Measurements from ENCODE around the gene SFXN3. TPM values are rescaled to one million over a fixed set of nuclear protein-coding genes. Genes with fewer than 3 reads are reported as not detected.

The SFXN3 gene
- total RNA-seq, 1 experiment from 2014 or later = 35.2 TPM

GRCh38 chr10:101027106-101027720 is 3.8 kb upstream of the SFXN3 start:
- intact Hi-C loops (cut with micrococcal nuclease; ENCODE audit: unreplicated experiment) = no loop called here
- POLR2A ChIA-PET (ENCODE audit: unreplicated experiment) = interaction anchor here (0.8 kb wide), 1 partner anchor 16 kb away, joined by 11 read pairs; no protein-coding TSS in a partner anchor
- no peaks in the 10 kb centered on the region for H4K20me1 ChIP-seq (ENCODE audit: insufficient read depth)
- CTCF ChIA-PET = interaction anchor here (1.0 kb wide), 1 partner anchor 9 kb away, joined by 7 read pairs; no protein-coding TSS in a partner anchor
- no peak for DNase-seq
- H3F3A ChIP-seq (ENCODE audit: insufficient read depth, low read depth) = peaks cover 3% of the 10 kb centered on the region; the same call in 1 of the 2 replicates
- no TSS peak for BruUV-seq (replicated peaks)
- no peaks in the 10 kb centered on the region for H3K9me3 ChIP-seq (ENCODE audit: insufficient read depth, low read depth)
- no peaks in the 10 kb centered on the region for H3K9me2 ChIP-seq (ENCODE audit: insufficient read depth)
- no peak overlapping the region for H2AFZ ChIP-seq
- no peaks in the 10 kb centered on the region for H3K79me2 ChIP-seq (ENCODE audit: low read depth)
- H3K4me2 ChIP-seq = no peak overlapping the region
- TF ChIP-seq EZH2 (IDR thresholded peaks at IDR 0.05; ENCODE audit: low read depth) = no peak
- no peak for TF ChIP-seq CTCF (conservative IDR thresholded peaks at IDR 0.05)
- H3K36me3 ChIP-seq (ENCODE audit: low read depth) = no peaks in the 10 kb centered on the region
- peaks cover 5% of the 10 kb centered on the region; the same call in 1 of the 2 replicates for H3K4me1 ChIP-seq (replicated peaks; ENCODE audit: insufficient read depth)
- no peak overlapping the region for H3K4me3 ChIP-seq
- no peaks in the 10 kb centered on the region for H3K27me3 ChIP-seq (ENCODE audit: insufficient read depth, low read depth)
- H3K27ac ChIP-seq = no peak overlapping the region

GRCh38 chr10:101028446-101029337 is 2.3 kb upstream of the SFXN3 start:
- Histone ChIP-seq H2AFZ (no peak overlapping the region), H3K27ac (no peak overlapping the region), H3K4me2 (no peak overlapping the region), H3K36me3 (ENCODE audit: low read depth) (no peaks in the 10 kb centered on the region), H3K9me3 (ENCODE audit: insufficient read depth, low read depth) (no peaks in the 10 kb centered on the region), H3K9me2 (ENCODE audit: insufficient read depth) (no peaks in the 10 kb centered on the region), H3K79me2 (ENCODE audit: low read depth) (no peaks in the 10 kb centered on the region), H3F3A (ENCODE audit: insufficient read depth, low read depth) (peaks cover 16% of the 10 kb centered on the region; the same call in 1 of the 2 replicates), H3K4me1 (replicated peaks; ENCODE audit: insufficient read depth) (peaks cover 15% of the 10 kb centered on the region), H3K27me3 (ENCODE audit: insufficient read depth, low read depth) (no peaks in the 10 kb centered on the region), H3K4me3 (no peak overlapping the region), H4K20me1 (ENCODE audit: insufficient read depth) (no peaks in the 10 kb centered on the region)
- TF ChIP-seq EZH2 (IDR thresholded peaks at IDR 0.05; ENCODE audit: low read depth) (no peak), CTCF (conservative IDR thresholded peaks at IDR 0.05) (no peak)
- POLR2A ChIA-PET (ENCODE audit: unreplicated experiment) = interaction anchor here (0.6 to 0.8 kb wide), 2 partner anchors 36 to 493 kb away, joined by 3 to 4 read pairs; partner anchors contain the start of gene HIF1AN
- BruUV-seq (replicated peaks) = no TSS peak
- peak in 1 of 2 experiments; percentile 33 for DNase-seq
- intact Hi-C loops (cut with micrococcal nuclease; ENCODE audit: unreplicated experiment) = no loop called here
- CTCF ChIA-PET = interaction anchor here (0.7 to 1.0 kb wide), 2 partner anchors 10 to 23 kb away, joined by 3 read pairs; no protein-coding TSS in a partner anchor

GRCh38 chr10:101029520-101030295 is 1.3 kb upstream of the SFXN3 start:
- ChIA-PET CTCF (no interaction called here), POLR2A (ENCODE audit: unreplicated experiment) (interaction anchor here (0.6 to 0.8 kb wide), 3 partner anchors 35 to 541 kb away, joined by 3 to 5 read pairs (median 4); partner anchors contain the start of gene HIF1AN)
- H3K9me3 ChIP-seq (ENCODE audit: insufficient read depth, low read depth) = no peaks in the 10 kb centered on the region
- no peaks in the 10 kb centered on the region for H3K36me3 ChIP-seq (ENCODE audit: low read depth)
- H3K4me1 ChIP-seq (replicated peaks; ENCODE audit: insufficient read depth) = peaks cover 15% of the 10 kb centered on the region
- H3F3A ChIP-seq (ENCODE audit: insufficient read depth, low read depth) = peaks cover 16% of the 10 kb centered on the region; the same call in 1 of the 2 replicates
- no peaks in the 10 kb centered on the region for H3K9me2 ChIP-seq (ENCODE audit: insufficient read depth)
- intact Hi-C loops (cut with micrococcal nuclease; ENCODE audit: unreplicated experiment) = loop anchor here (5.0 kb wide), 1 partner anchor 38 kb away; no protein-coding TSS in a partner anchor
- no peak overlapping the region for H2AFZ ChIP-seq
- no peaks in the 10 kb centered on the region for H3K27me3 ChIP-seq (ENCODE audit: insufficient read depth, low read depth)
- H3K27ac ChIP-seq = no peak overlapping the region
- no peak overlapping the region for H3K4me2 ChIP-seq
- H3K4me3 ChIP-seq = no peak overlapping the region
- TF ChIP-seq CTCF (conservative IDR thresholded peaks at IDR 0.05) (no peak), EZH2 (IDR thresholded peaks at IDR 0.05; ENCODE audit: low read depth) (no peak)
- no peak for DNase-seq
- H3K79me2 ChIP-seq (ENCODE audit: low read depth) = no peaks in the 10 kb centered on the region
- no peaks in the 10 kb centered on the region for H4K20me1 ChIP-seq (ENCODE audit: insufficient read depth)
- BruUV-seq (replicated peaks) = no TSS peak

Data from PC-9 (cell line).